Tibial nerve (tissue), 4 donors: ENCODE results near the gene KIF6.

Source experiments
- EP300 ChIP-seq, 2 donors: sonication (generic); formaldehyde crosslinking; IDR thresholded peaks; one replicate each; pipeline ENCODE4 v1.6.1; 2017; ENCODE audit warnings: antibody characterized with exemption in 2 of 2, mild to moderate bottlenecking in 1 of 2
- TF ChIP-seq, protein P1 (sequence below), 5 experiments: fragments of 200-600 bp in 3 of 5; fragments of 450-650 bp in 2 of 5; sonication (generic) in 3 of 5; IDR thresholded peaks; one replicate each; pipeline ENCODE4 v1.5.1; 2016 to 2019; ENCODE audit warnings: antibody characterized with exemption in 5 of 5, mild to moderate bottlenecking in 3 of 5, moderate library complexity in 2 of 5

- TF ChIP-seq EP300 (IDR thresholded peaks at IDR 0.05) = no peak
- TF ChIP-seq, protein P1, sequence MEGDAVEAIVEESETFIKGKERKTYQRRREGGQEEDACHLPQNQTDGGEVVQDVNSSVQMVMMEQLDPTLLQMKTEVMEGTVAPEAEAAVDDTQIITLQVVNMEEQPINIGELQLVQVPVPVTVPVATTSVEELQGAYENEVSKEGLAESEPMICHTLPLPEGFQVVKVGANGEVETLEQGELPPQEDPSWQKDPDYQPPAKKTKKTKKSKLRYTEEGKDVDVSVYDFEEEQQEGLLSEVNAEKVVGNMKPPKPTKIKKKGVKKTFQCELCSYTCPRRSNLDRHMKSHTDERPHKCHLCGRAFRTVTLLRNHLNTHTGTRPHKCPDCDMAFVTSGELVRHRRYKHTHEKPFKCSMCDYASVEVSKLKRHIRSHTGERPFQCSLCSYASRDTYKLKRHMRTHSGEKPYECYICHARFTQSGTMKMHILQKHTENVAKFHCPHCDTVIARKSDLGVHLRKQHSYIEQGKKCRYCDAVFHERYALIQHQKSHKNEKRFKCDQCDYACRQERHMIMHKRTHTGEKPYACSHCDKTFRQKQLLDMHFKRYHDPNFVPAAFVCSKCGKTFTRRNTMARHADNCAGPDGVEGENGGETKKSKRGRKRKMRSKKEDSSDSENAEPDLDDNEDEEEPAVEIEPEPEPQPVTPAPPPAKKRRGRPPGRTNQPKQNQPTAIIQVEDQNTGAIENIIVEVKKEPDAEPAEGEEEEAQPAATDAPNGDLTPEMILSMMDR (IDR thresholded peaks at IDR 0.05) = no peak
These were observed 385.9 kb downstream of the KIF6 start for GRCh38 chr6:39339096-39339867.
